NCI-H2171 treated with DMSO at 0.1 percent for 48 hours (cell line): ENCODE data around the gene CHTF18.
"Not testable (repeated sequence)": the region's sequence is repeated elsewhere in the genome, so short reads cannot be mapped to it uniquely, and the experiment has no call there.

Experiments used
- DNase-seq: peaks from one replicate; lab custom pipeline; 2025; lab: John Stamatoyannopoulos, UW

Gene CHTF18

GRCh38 chr16:808085-808386 lies 19.6 kb downstream of the CHTF18 start:
- DNase-seq, result no peak

DNA sequence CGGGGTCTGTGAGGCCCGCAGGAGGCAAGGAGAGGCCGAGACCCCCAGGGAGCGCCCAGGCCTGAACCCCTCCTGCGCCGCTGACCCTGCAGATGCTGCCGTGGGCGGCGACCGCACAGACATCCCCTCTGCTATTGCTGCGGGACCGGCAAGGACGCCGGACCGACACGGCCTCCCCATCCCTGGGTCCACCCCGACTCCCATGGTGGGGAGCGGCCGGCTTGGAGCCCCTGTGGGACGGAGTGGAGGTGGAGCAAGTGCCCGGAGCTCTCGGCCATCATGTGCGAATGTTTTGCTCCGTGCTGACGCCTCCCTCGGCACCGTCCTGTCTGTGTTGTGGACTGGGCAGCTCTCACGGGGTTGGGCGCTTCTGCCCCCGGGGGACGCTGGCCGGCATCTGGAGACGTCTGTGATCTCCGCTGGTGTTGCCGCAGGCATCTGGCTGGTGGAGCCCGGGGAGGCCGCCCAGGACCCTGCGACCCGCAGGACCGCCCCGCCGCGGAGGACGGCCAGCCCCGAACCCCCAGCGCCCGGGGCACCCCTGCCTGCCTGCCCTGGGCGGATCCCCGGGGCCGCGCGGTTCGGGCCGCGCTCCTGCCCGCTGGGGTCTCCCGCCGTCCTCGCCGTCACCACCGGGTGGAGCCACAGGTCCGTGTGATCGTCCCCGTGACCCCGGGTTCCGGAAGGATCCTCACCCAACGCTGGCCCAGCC lies 24.9 kb downstream of the CHTF18 start:
- DNase-seq, result no peak

DNA sequence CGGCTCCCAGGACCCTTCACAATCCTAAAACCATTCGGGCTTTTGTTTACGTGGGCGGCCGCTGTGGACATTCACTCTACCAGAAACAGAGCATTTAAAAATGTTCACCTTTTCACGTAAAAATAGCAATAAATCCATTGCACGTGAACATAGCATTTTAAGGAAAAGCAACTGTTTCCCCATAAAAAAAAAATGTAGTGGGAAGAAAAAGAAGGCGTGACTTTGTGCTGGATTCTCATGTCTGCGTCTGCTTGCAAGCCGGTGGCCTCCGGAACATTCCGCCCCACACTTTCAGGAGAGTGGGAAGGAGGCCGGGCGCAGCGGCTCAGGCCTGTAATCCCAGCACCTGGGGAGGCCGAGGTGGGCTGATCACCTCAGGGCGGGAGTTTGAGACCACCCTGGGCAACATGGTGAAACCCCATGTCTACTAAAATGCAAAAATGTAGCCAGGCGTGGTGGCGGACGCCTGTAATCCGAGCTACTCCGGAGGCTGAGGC lies 25.5 kb downstream of the CHTF18 start:
- no peak for DNase-seq

DNA sequence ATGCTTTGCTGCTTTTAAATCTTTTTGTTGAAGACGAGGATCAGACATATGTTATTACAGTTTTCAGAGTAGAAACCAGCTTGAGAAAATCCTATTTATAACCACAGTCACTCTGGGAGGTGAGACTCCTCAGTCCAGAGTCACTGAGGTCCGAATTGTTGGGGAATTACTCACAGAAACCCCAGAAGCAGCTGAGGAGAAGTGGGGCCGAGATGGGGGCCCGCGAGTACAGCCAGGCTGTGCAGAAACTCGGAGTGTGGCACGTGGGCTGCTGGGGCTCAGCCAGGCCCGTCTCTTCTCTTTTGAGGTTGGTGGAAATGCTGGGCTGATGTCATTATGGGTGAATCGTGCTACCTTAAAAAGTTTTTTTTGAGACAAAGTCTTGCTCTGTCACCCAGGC lies 26.6 kb downstream of the CHTF18 start:
- no peak for DNase-seq

DNA sequence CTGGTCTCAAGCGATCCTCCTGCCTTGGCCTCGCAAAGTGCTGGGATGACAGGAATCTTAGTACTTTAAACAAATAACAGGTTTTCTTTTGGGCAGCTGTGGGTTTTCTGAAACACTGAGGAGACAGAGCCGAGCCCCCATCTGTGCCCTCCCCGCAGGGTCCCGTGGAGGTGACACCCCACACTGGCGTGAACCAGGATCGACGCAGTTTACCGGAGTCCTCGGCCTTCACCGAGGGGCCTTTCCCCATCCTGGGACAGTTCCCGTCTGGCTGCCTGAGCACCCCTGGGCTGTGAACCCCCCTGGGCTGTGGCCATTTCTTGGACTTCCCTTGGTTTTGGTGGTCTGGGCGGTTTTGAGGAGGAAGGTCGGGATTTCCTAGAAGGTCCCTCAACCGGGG lies 27.4 kb downstream of the CHTF18 start:
- DNase-seq, result no peak

DNA sequence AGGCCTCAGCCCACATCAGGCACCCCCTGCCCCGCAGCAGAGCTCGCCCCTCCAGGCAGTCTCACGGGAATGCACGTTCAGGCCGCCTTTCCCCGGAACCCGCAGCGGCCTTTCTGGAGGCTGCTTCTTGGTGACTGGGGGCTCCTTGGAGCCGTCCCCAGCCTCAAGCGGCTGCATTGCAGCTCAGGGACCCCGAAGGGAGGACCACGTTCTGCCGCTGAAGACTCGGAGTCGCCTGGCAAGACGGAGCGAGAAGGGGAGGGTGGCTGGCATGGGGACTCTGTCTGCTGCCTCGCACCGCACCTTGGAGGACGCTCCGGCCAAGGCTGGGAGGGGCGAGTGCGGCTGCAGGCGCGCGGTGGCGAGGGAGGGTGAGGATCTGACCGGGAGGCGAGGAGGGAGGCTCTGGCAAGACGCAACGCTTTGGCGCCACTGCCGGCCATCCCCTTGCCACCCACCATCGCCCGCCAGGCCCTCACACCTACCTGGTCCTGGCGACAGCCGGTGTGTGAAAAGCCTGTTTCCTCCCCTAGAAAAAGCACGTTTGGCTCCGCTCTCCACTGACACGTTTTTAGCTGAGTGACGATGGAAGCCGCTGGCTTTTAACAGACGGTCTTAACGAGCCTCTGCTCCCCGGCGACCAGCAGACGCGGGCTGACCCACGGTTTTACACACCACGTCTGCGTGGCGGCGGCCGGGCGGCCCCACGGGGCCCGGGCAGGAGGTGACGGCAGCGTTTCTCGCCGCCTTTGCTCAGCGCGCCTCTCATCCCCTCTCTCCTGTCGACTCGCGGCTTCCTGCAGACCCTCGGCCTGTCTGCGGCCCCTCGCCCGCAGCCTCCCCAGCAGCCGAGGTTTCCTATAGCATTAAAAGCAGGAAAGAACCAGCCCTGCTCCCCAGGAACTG lies 28.8 kb downstream of the CHTF18 start:
- DNase-seq, result no peak

DNA sequence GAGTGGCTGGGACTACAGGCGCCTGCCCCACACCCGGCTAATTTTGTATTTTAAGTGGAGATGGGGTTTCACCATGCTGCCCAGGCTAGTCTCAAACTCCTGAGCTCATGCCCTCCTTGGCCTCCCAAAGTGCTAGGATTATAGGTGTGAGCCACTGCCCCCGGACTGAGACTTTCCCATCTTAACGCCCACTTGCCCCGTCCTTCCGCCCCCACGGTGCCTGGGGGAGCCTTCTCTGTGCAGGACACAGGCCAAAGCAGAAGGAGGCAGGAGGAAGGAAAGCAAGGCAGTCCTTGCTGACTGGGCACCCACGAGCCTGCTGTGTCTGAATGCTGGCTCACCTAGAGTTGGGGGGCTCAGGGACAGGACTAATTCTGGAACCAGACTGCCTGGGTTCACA lies 29.7 kb downstream of the CHTF18 start:
- DNase-seq, result no peak

GRCh38 chr16:818592-818991 lies 30.2 kb downstream of the CHTF18 start:
- DNase-seq, result no peak

DNA sequence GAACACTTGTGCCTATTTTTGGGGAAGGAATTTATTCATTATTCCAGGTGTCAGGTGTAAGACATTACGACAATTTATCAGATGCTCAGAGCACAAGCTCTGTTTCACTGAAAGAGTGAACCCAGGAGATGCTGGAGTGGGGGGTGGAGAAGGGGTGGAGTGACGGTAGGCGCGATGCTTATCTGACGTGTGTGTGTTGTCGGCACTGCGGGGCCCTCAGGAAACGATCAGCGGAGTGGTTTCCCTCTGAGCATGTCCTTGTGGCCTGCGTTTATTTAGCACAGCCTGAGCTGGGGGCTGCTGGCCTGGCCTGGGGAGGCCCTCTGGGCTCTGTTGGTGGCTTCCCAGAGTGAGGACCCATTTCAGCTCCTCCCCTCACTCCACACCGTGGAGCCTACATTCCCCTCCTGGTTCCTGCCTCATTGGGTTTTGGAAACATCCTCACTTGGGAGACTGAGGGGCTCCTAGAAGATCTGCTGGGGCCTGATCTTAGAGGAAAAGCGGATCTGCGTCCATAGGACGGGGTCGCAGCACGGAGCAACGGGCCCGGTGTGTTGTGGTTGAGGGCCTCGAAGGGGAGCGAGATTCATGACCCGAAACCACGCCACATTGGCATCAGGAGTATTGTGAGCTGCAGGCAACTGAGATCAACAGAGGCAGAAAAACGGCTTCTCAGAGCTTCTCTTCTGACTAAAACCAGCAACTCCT lies 31.1 kb downstream of the CHTF18 start:
- no peak for DNase-seq

DNA sequence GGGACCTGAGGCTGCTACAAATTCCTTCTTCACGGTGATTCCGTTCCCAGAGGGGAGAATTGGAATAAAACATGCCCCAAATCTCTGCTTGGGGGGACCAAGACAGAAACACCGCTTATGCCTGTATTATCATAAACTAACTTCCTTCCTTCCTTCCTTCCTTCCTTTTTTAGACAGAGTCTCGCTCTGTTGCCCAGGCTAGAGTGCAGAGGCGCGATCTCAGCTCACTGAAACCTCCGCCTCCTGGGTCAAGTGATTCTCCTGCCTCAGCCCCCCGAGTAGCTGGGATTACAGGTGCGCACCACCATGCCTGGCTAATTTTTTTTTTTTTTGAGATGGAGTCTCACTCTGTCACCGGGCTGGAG lies 31.6 kb downstream of the CHTF18 start:
- DNase-seq, result not testable (repeated sequence)

GRCh38 chr16:820748-821147 lies 32.3 kb downstream of the CHTF18 start:
- DNase-seq, result no peak

- DNase-seq, result no peak
These were observed 33.3 kb downstream of the CHTF18 start for GRCh38 chr16:821751-822150.

DNA sequence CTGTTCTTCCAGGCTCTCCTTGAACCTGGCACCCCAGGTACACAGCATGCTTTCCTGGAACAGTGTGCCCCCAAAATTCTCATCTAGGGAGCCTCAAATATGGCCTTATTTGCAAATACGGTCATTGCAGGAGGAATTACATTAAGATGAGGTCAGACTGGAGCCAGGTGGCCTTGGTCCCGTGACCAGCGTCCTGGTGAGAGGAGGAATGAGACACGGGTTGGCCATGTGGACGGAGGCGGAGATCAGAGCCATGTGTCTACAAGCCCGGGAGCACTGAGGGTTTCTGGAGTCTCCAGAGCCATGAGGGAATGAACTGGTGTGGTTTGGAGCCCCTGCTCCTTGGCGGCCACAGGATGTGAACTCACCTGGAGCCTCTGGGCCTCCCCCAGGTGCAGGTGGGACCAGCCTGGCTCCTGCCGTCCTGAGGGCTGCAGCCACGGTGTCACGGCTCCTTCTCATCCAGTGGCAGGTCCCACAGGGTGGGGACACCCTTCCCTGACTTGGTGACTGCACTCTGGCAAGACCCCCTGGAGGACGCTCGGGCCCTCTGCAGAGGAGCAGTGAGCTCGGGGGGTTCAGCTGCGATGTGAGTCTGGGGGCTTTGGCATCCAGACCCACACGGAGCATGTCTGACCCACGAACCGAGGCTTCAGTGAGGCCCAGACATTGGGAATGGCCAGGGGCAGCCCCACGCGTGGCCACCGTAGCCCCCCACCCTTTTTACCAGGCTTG lies 33.9 kb downstream of the CHTF18 start:
- no peak for DNase-seq

DNA sequence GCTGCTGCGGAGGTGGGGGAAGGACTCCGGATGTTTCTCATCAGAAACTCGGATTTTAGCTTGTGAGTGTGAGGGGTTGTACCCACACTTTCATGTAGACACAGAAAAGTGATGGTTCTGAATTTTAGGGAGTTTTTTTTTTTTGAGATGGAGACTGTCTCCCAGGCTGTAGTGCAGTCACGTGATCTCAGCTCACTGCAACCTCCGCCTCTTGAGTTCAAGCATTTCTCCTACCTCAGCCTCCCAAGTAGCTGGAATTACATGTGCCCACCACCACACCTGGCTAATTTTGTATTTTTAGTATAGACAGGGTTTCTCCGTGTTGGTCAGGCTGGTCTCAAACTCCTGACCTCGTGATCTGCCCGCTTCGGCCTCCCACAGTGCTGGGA lies 34.5 kb downstream of the CHTF18 start:
- no peak for DNase-seq

DNA sequence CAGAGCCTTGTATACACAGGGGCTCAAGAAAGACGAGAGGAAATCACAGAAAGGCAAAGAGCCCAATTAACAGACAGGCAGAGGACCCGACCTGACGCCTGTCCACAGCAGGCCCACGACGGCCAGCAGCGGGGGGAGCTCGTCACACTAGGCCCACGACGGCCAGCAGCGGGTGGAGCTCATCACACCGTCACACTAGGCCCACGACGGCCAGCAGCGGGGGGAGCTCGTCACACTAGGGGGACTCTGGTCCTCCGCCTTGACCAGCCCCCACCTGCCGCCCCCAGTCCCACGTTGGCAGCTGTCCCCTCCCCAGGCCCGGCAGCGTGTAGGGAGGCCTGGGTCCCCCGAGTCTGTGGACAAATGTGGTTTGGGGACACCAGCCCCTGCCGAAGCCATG lies 35.8 kb downstream of the CHTF18 start:
- DNase-seq, result no peak

GRCh38 chr16:824601-825000 lies 36.2 kb downstream of the CHTF18 start:
- DNase-seq, result no peak

- peak; percentile 79 for DNase-seq
These were observed 37.1 kb downstream of the CHTF18 start for GRCh38 chr16:825341-826061.

DNA sequence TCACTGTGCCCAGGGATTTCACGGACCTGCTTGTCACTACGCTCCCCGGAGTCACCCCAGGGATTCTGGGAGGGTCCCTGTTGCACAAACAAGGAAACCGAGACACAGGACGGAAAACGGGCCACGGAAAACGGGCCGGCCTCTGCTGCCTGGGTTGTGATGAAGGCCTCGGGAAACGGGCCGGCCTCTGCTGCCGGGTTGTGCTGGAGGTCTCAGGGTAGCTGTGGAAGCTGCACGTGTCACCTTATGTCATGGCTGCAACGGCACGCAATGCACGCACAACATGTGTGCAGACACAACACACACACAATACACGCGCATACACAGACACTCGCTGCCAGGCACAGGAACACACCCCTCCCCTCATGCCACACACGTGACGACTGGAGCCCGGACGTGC lies 39.1 kb downstream of the CHTF18 start:
- no peak for DNase-seq

GRCh38 chr16:828891-829290 lies 40.5 kb downstream of the CHTF18 start:
- DNase-seq, result no peak

DNA sequence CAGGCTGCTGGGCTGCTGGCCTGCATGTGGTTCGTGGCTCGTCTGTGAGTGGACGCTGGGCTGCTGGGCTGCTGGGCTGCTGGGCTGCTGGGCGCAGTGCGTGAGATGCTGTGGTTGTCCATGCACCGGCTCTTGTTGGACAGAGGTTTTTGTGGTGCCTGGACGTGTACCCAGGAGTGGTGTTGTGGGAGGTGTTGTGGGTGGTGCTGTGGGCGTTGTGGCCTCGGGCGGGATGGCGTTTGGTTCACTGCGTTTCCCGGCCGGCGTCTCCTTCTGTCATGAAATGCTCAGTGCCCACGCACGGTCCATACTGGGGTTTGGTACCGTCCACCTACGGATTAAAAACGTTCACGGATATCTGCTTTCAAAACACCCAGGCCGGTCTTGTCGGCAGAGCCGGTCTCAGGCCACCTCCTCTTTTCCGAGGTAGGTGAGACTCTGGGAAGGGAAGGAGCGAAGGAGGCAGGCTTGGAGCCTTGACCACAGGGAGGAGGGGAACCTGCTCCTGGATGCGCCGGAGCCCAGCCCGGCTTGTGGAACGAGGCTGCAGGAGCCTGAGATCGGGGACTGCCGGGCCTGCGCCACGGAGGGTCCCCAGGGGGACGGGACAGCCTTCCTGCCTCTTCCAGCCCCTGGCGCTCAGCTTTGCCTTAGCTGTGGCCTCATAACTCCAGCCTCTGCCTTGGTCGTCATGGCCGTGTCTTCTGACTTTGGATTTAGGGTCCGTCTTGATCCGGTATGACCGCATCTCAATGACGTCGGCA lies 41.9 kb downstream of the CHTF18 start:
- DNase-seq, result no peak
